HK-2 (cell line): Measurements from ENCODE around the gene MKNK1.
A peak's percentile ranks its signal among the peaks of the same experiment; 100 is the strongest.

Experiments used
- DNase-seq: peaks from one replicate; pipeline ENCODE4 v3.0.0-alpha.2; 2018; ENCODE audit not compliant: unreplicated experiment

Gene MKNK1

DNA sequence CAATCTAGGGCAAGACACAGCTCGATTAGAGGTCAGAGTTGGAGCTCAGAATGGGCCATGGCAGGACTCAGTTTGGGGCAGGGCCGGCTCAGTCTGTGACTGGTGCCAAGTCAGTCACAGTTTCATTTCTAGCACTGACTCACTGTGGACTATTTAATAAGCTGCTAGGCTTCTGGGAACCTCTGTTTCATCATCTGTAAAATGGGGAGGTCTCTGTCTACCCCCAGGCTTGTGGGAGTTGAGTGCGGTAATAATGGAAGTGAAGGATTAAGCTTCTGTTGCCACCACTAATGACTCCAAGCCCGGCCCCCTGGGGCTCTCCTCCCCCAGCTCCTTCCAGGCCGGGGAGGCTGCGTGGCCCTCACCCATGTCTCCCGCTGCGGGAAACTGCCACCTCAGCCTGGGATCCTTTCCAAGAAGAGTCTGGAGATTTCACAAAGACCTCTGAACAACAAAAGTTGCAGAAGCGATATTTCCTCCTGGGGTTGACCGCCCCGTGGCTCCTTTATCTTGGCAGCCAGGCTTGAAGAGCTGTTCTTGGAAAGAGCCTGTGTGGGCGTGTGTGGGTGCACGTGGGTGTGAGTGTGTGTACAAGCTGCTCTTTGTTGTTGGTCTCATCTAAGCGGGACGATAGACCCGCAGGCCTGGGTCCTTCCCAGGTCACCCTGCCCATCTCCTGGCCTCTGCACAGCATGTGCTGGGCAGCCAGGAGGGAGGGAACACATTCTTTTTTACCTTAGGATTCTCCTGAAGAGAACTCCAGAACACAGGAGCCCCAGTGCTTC lies 81.7 kb downstream of the MKNK1 start:
- DNase-seq: peak; percentile 88

DNA sequence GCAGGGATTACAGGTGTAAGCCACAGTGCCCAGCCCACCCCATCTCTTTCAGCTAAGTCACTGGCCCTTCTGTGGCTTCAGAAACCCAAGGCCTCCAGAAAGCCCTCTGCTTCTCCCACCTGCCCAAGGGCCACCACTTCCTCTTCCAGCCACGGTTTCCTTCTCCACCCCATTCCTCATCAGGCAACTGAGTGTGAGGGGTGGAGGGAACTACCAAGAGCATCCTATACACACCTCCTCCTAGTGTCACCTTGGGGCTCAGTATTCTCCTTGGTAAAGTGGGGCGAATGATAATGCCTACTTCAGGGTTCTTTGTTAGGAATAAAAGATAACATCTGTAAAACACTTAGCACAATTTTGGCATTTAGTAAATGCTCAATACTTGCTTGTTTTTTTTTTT lies 82.7 kb downstream of the MKNK1 start:
- DNase-seq: no peak

DNA sequence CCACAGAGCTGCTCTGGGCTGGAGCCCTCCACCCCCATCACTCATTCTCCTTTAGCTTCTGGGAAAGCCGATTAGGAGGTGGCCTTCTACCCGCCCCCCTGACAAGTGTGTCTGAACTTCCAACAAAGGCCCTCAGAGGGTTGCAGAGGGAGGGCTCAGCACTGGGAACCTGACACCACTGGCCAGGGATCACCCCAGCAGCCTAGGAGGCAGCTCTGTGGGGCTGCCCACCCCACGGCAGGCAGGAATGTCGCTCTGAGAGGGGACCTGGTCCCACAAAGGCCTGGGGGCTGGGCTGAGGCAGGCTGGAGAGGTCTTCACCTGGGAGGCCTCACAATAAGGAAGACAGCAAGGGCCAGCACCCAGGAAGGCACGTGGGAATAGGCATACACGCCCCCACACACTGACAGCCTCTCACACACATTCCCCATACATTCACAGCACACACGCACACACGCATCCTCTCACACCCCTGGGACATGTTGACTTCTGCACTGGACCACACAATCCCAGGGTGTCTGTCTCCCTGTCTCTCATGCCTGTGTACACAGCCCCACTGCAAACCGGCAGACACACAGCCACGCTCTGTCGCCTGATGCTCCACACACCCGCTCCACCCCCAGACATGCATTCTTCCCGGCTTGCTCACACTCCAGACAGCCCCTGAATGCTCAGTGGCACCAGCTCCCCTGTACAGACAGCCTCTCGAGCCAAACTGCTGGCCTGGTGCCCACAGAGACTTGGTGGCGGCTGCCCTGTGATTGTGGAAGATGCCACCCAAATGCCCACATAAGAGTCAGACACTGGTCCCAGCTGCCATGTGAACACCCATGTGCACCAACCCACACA lies 83.8 kb downstream of the MKNK1 start:
- peak; percentile 95 for DNase-seq

DNA sequence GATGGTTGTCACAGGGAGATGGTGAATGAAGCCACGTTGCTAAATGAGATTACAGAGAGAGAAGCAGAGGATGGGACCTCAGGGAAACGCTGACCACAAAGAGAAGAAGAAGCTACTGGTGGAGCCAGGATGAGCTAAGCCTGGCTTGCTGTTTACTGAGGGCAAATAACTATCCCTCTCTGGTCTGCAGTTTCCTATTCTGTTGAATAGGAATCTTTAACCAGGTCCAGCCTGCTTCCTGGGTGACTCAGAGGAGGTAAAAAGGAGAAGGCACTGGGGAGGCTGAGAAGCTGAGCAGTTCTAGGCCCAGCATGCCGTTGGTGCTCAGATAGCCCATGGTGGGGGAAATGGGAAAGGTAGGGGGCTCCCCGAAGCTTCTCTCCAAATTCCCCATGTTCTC lies 84.9 kb downstream of the MKNK1 start:
- DNase-seq: no peak

DNA sequence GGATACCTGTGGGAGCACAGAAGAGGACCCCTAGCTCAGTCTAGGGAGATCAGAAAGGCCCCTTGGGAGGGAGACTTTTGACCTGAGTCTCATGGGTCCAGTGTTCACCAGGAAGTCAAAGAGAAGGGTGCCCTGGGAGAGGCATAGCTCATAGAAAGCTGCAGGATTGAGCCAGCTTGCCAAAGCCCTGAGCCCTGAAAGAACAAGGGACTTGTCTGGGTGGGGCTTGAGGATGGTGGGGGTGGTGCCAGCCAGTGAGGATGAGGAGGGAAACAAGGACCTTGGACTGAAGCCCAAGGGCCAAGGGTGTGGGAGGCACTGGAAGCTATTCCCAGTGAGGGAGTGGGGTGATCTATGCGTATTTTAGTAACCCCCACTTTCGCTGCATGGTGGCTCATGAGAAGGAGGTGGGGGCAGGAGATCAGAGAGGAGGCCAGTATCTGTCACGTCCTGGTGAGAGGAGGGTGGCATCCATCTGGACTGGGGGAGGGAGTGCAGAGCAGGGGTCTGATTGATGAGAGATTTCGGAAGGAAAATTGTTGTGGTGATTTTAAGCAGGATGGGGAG lies 86.1 kb downstream of the MKNK1 start:
- no peak for DNase-seq

DNA sequence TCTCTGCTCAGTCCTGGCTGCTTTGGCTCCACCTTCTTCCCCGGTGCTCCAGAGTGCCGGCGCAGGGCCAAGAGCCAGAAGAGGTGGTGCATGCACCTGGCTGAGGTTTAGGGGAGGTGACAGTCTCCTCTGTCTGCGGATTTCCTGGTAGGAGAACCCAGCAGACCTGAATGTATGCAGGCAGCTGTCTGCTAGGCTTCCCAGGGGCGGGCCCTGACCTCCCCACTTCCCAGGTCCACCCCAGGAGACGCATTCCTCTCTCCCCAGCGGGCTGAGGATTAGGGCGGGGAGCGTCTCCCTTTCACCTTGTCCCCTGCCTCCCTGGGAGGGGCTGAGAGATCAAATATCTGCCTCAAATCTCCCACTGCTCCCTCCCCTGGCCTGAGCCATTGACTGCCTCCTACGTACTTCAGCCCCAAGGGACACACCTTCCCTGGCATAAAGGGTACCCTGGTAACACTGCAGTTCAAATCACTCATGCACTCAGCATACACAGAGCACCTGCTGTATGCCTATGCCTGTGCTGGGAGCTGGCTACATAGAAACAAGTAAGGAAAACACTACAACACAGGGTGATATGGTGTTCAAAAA lies 87.0 kb downstream of the MKNK1 start:
- peak; percentile 74 for DNase-seq

DNA sequence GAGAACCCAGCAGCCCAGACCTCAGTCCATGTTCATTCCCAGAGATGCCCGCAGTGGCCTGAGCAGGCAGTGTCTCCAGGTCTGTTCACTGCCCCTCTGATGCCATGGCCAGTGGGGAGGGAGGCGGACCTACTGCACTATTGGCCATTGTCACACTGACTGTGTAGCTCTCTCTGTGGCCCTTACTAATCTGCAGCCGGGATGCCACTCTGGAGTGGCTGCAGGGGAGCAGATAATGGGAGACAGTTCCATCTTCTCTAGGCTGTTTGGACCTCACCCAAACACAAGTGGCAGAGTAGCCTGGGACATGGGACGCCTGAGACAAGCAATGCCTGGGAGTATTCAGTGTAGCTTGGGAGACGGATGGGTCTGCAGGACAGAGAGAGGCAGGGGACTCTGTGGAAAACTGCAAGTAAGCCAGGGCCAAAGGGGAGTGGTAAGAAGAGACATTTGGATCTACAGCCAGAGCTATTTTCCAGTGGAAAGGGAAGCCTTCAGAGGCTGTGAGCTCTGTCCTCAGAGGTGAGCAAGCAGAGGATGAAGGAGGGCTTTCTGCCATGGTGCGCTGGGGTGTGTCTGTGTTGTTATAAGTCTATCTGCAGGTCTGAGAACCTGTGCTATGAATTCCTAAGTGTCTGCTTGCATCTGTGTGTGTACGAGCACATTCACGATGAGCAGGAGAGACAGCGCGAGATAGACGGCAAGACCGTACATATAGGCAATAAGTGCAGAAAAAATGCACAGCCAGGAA lies 87.7 kb downstream of the MKNK1 start:
- DNase-seq: no peak

DNA sequence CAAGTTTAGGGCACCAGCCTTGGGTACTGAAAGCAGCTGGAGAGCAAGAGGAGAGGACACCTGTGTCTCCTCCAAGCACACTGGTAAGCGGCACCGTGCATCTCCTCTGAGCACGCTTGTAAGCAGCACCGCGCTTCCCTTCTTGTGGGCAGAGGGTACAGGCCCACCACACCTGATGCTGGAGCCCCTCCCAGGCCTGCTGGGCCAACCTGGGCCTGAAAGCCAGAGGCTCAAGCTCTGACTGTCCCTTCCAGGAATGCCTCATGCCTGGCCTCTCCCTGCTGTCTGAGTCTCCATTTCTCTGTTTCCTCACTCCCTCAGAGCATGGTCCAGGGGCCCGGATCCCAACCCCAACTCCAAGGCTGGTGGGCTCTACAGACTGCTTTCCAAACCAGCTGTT lies 88.5 kb downstream of the MKNK1 start:
- DNase-seq: no peak

DNA sequence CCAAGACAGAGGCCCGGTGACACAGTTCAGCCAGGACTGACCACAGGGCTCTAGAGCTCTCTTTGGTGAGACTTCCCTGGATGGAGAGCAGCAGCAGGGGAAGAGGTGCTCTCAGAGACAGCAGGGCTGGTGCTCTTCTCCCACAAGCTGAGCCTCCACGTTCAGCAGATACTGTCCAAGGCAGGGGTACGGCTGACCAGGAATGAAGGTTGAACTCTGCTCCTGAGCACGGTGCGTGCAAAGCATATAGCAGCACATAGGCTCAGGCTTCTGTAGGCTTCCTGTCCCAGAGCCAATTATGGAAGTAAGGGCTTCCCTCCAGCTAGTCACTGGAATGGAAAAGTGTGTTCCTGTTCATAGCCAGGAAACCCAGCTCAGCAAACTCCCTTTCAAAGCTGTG lies 90.5 kb downstream of the MKNK1 start:
- no peak for DNase-seq

DNA sequence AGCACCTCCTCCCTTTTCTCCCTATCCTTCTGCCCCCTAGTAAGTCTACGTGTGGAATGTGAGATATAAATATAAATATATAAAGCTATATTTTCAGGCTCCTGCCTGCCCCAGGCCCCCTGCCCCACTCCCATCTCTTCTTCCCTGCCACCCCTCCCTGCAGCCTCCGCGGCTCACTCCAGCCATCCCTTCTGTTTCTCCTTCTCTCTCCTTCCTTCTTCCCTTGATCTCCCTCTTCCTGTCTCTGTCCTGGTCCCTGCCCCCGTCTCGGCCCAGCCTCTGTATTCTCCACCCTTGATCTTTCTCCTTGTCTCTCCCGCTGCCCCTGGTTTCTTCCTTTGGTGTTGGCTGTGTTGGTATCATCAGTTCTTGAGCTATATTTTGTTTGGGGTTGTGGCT lies 91.3 kb downstream of the MKNK1 start:
- no peak for DNase-seq

DNA sequence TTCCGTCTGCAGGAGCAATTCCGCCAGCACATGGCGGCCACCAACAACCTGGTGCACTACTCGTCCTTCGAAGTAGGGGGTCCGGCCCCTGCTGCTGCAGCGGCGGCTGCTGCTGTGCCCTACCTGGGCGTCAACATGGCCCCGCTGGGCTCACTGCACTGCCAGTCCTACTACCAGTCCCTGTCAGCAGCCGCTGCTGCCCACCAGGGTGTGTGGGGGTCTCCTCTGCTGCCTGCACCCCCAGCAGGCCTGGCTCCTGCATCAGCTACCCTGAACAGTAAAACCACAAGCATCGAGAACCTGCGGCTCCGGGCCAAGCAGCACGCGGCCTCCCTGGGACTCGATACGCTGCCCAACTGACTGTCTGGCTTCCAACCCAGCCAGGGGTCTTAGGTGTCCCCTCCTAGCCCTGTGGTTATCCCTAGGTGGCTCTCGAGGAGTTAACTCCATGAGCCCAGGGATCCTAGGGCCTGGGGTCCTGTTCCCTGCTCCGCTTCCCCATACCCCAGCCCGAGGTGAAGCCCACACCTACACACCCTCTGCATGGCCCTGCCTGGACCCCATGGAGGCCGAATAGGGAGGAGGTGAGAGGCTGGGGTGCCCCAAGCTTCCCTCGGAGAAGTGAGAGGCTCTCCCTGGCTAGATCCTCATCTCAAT lies 91.8 kb downstream of the MKNK1 start:
- DNase-seq: no peak

DNA sequence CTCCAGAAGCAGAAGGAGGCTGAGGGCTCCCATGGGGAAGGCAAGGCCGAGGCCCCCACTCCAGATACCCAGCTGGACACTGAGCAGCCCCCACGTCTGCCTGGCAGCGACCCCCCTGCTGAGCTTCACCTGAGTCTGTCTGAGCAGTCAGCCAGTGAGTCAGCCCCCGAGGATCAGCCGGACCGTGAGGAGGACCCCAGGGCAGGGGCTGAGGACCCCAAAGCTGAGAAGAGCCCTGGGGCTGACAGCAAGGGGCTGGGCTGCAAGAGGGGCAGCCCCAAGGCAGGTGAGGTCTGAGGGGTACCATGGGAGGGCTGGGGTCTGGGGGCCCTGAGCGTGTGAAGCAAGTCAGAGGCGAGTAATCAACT lies 93.1 kb downstream of the MKNK1 start:
- no peak for DNase-seq

DNA sequence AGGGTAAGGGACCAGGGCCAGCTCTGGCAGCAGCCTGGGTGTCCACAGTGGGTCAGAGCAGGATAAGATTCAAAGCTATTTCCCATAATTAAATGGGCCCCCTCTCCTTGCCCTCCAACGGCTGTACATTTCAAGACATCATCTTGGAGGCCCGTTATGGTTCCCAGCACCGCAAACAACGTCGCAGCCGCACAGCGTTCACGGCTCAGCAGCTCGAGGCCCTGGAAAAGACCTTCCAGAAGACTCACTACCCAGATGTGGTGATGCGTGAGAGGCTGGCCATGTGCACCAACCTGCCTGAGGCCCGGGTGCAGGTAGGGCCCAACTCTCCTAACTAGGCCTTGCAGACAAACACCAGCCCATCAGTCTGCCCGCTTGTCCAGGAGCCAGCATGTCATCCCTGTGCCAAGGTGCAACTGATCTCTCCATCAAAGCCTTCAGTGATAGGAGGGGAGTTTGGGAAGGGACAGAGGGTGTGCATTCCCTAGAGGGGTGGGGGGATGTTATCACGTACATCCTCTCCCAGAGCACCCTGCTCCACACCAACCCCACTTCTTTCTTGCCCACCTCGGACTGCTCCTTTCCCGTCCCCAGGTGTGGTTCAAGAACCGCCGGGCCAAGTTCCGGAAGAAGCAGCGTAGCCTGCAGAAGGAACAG lies 93.6 kb downstream of the MKNK1 start:
- DNase-seq: no peak

DNA sequence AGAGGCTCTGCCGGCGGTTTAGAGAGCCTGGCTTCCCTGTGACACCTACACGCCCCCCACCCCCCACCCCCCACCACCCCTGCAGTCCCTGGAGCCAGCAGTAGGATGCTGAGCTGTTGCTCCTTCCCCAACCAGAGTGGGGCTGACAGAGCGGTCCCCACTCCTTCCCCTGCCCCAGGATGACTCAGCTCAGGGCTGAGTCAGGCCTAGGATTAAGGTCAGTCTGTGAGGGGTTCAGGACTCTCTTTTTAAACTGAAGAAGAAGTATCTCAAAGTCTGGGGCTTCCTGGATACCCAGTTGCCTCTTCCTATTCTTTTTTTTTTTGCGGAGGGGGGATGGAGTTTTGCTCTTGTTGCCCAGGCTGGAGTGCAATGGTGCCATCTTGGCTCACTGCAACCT lies 95.3 kb downstream of the MKNK1 start:
- no peak for DNase-seq
